ENCODE measurements around the gene SPINT1.
A peak's percentile ranks its signal among the peaks of the same experiment; 100 is the strongest.

SPINT1 gene

GRCh38 chr15:40894681-40895448, 51.0 kb downstream of the SPINT1 start:
- peak; percentile 43 for TF ChIP-seq CTCF (conservative IDR thresholded peaks at IDR 0.05)
- H3K27ac ChIP-seq, result peak overlapping the region; percentile 85

GRCh38 chr15:40899536-40900207, 55.8 kb downstream of the SPINT1 start:
- no peak overlapping the region for H3K27ac ChIP-seq
- no peak for TF ChIP-seq CTCF (conservative IDR thresholded peaks at IDR 0.05)

GRCh38 chr15:40900256-40901052, 56.6 kb downstream of the SPINT1 start:
- no peak for TF ChIP-seq CTCF (conservative IDR thresholded peaks at IDR 0.05)
- H3K27ac ChIP-seq, result no peak overlapping the region

GRCh38 chr15:40901053-40901443, 57.2 kb downstream of the SPINT1 start:
- H3K27ac ChIP-seq, result no peak overlapping the region
- TF ChIP-seq CTCF (conservative IDR thresholded peaks at IDR 0.05), result no peak

GRCh38 chr15:40902605-40903561, 59.0 kb downstream of the SPINT1 start:
- no peak overlapping the region; the same call in 1 of the 2 replicates for H3K27ac ChIP-seq
- TF ChIP-seq CTCF (conservative IDR thresholded peaks at IDR 0.05), result no peak

GRCh38 chr15:40904552-40905201, 60.8 kb downstream of the SPINT1 start:
- TF ChIP-seq CTCF (conservative IDR thresholded peaks at IDR 0.05), result no peak
- no peak overlapping the region for H3K27ac ChIP-seq

All from VCaP (cell line).